Stimulated activated CD4-positive, alpha-beta T cell treated with anti-CD3 and anti-CD28 coated beads, TNF-alpha, amount 100 ng/mL, for 24 hours (primary cell): ENCODE data around the gene RNF214.

Source experiments
- DNase-seq, 3 experiments: peaks; one replicate each; pipeline ENCODE4 v3.0.0-alpha.2; 2020; ENCODE audit warnings: low read depth in 3 of 3

RNF214 gene

DNA sequence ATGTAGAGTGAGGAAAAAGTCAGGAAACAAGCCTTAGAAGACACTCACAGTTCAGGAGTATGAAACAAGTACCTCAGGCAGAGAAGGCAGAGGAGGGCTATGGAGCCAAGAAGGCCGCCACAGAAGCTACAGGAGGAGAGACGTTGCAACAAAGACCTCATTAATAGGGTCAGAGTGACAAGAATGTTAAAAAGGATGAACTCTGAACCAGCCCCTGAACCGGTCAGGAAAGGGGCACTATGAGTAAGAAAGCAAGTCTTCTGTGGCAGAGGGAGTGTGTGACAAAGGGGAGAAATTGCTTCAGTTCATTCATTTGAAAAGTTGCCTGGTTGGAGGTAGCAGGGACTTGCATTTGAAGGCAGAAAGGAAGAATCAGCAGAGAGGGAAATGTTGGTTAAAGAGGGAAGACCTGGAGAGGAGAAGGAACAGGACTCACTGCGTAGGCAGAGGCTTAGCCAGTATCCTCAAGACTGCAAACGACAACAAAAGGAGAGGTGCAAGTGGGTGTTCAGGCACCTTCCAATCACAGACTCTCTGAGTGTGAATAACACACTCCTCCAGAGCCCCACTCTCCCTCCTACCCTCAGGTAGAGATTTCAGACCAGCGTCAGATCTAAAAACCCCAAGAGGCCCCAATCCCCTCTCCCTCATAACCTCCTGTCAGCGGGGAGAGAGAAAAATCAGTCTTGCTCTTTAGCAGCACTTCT lies 17.9 kb upstream of the RNF214 start:
- DNase-seq = no peak

GRCh38 chr11:117217141-117218084 lies 15.1 kb upstream of the RNF214 start:
- no peak for DNase-seq

DNA sequence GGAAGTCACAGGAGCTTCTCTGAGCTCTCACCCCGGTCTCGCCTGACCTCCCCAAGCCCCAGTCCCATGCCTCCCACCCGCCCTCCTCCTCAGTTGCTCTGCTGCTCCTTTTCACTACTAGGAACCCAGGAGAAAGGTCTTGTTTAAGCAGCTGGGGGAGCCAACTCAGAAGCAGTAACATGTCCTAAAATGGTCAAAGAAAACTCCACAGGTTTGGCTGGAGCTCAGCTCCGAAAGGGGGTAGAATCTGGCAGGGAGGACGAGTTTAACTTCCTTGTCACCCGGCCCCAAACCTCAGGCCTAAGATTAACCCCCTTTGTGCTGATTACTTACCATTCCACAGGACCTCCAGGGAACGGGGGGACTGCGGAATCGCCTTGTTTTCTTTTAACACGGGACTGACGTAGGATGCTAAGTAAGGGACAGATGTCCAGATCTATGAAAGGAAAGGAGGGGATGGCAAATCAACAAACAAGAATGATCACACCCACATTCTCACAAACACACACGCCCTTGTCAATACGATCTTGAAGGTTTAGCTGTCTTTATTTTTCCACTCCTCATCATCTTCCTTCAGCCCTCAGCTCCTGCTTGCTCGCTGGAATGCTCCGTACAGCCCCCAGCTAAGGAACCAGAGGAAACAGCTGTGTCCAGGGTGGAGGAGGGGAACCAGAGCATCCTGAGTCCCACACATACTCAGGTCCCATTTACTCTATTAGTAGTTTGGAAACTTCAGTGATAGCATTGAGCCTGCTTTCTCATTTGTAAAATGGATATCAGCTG lies 14.1 kb upstream of the RNF214 start:
- no peak for DNase-seq

GRCh38 chr11:117219001-117219400 lies 13.5 kb upstream of the RNF214 start:
- DNase-seq = no peak

GRCh38 chr11:117219455-117219854 lies 13.0 kb upstream of the RNF214 start:
- DNase-seq = no peak

DNA sequence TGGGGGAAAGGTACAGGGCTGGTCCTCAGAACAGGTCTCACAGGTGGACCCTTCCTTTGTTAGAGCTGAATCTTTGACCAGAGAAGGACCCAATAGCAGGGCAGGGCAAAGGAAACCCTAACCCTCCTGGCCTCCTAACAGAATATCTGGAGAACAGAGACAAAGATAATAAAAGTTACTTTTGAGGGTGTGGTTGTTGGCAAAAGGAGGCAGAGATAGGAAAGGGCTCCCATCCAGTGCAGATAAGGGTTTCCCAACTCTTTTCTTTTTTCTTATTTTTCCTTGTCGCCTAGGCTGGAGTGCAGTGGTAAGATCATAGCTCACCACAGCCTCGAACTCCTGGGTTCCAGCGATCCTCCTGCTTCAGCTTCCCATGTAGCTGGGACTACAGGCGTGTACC lies 12.5 kb upstream of the RNF214 start:
- DNase-seq = no peak

DNA sequence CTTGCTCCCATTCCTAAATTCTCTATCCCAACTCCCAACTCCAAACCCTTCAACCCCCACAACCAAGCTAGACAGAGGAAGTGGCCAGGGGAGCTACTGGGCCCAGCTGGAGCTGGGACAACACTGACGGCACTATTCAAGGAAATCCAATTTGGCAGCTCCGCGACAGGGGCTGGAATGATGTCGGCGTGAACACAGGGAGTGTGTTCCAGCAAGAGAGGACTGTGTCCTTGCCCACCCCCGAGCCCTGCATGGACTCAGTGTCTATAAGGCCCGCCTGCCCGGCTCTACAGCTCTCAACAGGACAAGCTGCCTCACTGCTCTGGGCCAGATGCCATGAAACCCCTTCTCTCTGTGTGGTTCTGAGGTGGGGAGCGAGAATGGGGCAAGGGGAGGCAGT lies 11.9 kb upstream of the RNF214 start:
- DNase-seq = no peak

DNA sequence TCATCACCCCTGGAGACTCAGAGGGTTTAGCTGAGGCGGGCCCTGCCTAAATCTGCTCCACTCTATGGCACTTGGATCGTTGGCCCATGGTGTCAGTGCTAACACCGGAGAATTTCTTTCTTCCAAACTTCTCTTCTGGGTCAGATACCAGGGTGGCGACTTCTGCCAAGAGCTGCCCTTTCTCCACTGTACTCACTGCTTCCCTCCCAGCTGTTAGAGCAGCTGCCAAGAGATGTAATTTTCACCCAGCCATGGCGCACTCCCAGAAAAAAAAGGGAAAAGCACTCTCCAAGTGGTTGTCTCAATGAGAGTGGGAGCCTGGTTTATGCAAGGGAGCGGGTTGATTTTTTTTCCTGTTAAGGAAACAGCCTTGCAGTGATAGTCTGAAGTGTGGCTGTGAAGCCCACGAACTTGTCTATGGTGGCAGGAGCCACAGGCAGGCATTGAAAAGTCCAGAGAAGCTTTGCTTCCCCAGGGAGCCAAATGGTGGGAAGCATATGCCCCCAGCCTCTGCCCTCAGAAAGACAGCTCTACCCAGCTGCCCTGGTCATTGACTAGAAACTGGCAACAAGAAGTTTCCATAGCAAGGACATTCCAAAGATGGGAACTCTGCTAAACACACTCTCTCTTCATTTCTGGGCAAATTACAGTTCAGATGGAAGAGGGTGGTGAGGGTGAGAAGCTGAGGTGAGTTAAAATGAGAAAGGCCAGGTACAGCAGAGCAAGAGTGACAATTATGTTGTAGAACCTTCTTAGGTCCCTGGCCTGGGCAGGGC lies 11.3 kb upstream of the RNF214 start:
- DNase-seq = no peak

DNA sequence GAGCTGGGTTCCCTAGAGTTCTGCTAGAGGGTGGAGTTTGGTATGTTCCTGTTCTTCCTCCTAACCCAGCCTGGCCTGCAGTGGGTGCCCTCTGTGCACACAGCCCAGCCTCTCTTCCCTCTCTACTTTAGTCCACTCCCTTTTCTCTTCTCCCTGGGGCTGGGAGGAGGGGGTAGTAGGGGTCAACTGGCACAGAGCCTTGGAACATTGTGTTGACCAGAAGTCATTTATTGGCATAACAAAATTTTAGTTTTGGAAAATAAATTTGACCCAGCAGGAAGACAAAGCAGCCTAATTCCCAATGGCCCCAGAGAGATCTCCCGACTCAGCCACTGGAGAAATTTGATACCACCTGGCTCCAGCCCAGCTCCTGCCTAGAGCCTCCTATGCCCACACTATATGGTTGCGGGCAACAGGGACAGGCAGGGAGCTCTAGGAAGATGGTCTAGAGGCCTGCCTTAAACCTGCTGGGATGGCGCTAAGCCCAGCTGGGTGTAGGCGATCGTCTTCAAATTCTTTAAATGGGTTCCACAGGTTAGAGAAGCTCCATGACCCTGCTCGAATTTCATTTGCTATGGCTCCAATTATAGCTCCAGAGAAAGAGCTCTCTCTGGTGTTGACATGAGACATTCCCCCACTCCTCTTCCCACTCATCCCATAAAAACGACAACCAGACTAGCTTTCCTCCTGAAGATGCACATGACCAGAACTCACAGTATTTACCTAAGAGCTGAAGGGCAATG lies 10.5 kb upstream of the RNF214 start:
- DNase-seq = no peak

- no peak for DNase-seq
Observed at GRCh38 chr11:117222991-117223740, 9.3 kb upstream of the RNF214 start.

DNA sequence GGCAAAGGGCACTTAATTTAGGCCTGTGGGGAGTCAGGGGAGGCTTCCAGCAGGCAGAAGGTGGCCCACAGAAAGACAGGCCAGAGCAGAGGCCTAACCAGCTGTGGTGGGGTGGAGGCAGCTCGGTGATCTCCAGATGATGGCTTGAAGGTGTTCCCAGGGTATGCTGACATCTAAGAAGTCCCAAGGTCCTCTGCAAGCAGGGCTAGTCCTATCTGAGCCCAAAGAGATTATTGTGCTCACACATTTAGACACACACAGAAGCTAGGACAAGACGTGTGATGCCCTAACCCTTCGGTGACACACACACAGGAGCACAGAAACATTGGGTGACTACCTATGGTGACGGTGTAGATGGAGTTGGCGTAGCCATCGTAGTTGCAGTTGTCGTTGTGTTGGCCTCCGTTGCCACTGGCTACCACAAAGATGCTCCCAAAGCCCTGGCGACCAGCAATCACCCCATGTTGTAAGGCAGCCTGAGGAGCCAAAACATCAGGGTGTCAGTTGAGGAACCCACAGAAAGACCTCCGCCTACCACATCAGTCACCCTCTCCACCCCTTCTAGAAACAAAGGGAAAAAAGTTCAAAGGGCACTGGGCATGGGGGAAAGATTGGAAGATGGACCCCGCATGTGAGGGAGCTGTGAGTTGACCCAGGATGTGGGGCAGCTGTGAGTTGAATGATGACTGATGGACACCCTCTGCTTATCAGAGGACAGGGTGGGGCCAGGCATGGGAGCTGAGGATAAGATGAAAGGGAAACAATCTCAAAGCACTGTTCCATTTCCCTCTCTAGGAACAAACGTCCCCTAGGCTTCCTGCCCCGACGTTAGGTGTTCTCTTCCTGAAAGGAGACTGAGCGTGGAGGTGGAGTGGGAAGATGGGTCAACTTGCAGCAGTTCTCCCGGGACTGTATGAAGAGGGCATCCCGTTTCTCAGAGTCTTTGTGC lies 8.5 kb upstream of the RNF214 start:
- no peak for DNase-seq

DNA sequence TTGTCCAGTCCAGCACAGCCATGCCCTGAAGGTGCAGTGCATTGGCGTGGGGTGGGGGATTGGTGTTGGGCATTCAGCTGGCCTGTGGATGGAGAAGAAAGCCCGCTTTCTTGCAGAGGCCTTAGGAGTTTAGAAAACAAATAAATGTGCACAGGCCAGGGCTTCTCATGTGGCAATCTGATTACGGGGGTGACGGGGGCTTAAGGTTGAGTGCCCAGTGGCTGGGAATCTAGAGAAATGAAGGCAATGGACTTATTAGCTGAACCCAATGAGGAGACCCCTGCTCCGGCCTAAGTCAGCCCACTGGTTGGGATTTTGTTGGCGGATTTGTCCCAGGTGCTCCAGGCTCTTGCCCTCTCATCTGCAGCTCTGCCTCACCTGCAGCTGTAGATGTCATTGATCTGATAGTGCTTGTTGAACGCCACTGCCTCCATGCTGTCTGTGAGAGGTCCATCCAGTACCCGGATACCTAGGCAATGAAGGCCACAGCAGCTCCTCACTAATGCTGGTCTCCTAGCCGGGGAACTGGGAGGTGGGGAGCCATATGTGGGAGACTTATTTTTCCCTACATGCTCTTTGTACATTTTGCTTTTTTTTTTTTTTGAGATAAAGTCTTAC lies 6.8 kb upstream of the RNF214 start:
- DNase-seq = no peak

- DNase-seq = no peak
Observed at GRCh38 chr11:117226388-117227385, 5.8 kb upstream of the RNF214 start.

GRCh38 chr11:117228091-117228490 lies 4.4 kb upstream of the RNF214 start:
- no peak for DNase-seq

DNA sequence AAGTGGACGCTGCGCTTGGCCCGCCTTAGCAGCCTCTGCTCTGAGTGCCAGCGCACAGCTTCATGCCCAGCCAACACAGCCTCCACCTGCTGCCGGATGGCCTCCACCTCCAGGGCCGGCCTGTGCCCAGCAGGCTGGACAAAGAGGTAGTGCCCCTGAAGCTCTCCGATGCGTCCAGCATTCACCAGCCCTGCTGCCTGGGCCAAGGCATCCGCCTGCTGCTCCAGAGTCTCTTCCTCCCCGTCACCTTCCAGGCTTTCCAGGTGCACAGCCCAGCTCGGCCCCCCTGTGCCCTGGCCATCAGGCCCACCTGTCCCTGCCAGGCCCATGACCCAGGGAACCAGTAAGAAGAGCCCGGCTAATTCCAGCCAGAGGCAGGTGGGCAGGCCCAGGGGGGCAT lies 3.1 kb upstream of the RNF214 start:
- DNase-seq = no peak

GRCh38 chr11:117229931-117230285 lies 2.6 kb upstream of the RNF214 start:
- no peak for DNase-seq

GRCh38 chr11:117230286-117230961 lies 2.0 kb upstream of the RNF214 start:
- peak; percentile 18 to 53 (median 43) for DNase-seq
